GM12878 (cell line): ENCODE measurements around the gene ANGEL2. TPM values are rescaled to one million over a fixed set of nuclear protein-coding genes. Genes with fewer than 3 reads are reported as not detected.

Experiments used
- ATAC-seq: fragments of 200-7000 bp; cut with Tn5 transposase; 3 replicates; pipeline ENCODE4 v1.9.1; 2020; ENCODE audit warnings: mild to moderate bottlenecking, moderate library complexity
- BruUV-seq: library from RNA; stranded (reverse); fragments of 400-500 nt; replicated peaks from 2 replicates; lab custom pipeline; 2021; lab: Mats Ljungman, UMichigan
- CTCF ChIA-PET: fragments of 300-600 bp; sonication (Branson Sonifier 250); formaldehyde crosslinking; extraction: SDS; loops from one replicate; lab custom pipeline; 2021; ENCODE audit warnings: inconsistent platforms; lab: Yijun Ruan, JAX
- POLR2A ChIA-PET: fragments of 350-600 bp; formaldehyde crosslinking; extraction: SDS; loops from one replicate; lab custom pipeline; 2021; ENCODE audit warnings: inconsistent platforms; lab: Charles Lee
- RAD21 ChIA-PET: fragments of 300-600 bp; sonication (Branson Sonifier 250); formaldehyde crosslinking; loops from one replicate; lab custom pipeline; 2023; ENCODE audit warnings: antibody characterized with exemption; ENCODE audit not compliant: unreplicated experiment; lab: Charles Lee
- SMC1A ChIA-PET: fragments of 300-600 bp; sonication (Branson Sonifier 250); formaldehyde crosslinking; loops from one replicate; lab custom pipeline; 2023; ENCODE audit not compliant: unreplicated experiment, uncharacterized antibody; lab: Charles Lee
- DNase-seq: peaks from one replicate; pipeline ENCODE4 v3.0.0-alpha.2; 2011; ENCODE audit warnings: low read depth, low spot score
- FAIRE-seq: peaks from 3 replicates; lab custom pipeline; 2011; peaks lifted over from hg19 to GRCh38; lab: Jason Lieb, UNC
- H2AFZ ChIP-seq: 2 replicates; pipeline ENCODE4 v1.6.0; 2011; ENCODE audit warnings: low read depth, low read length, control low read depth; ENCODE audit not compliant: control insufficient read depth
- H3K27ac ChIP-seq: 2 replicates; pipeline ENCODE4 v1.5.1; 2011; ENCODE audit warnings: control low read depth; ENCODE audit not compliant: control insufficient read depth, insufficient read depth
- H3K27me3 ChIP-seq, 2 experiments: replicated peaks in 1 of 2; 2 replicates each; pipeline versions ENCODE4 v1.6.0 to v1.6.1; 2011; ENCODE audit warnings: low read length in 1 of 2; ENCODE audit not compliant: control insufficient read depth in 2 of 2, insufficient read depth in 2 of 2
- H3K36me3 ChIP-seq, 2 experiments: 2 replicates each; pipeline ENCODE4 v1.5.1; 2011; ENCODE audit warnings: low read length in 1 of 2; ENCODE audit not compliant: control insufficient read depth in 2 of 2, insufficient read depth in 2 of 2
- H3K4me1 ChIP-seq: 2 replicates; pipeline ENCODE4 v1.6.1; 2011; ENCODE audit warnings: mild to moderate bottlenecking, low read length, moderate library complexity, mixed read lengths; ENCODE audit not compliant: control insufficient read depth, insufficient read depth
- H3K4me2 ChIP-seq: 2 replicates; pipeline ENCODE4 v1.6.0; 2011; ENCODE audit warnings: control low read depth; ENCODE audit not compliant: control insufficient read depth, insufficient read depth
- H3K4me3 ChIP-seq: fragments of 200-600 bp; sonication (generic); 2 replicates; pipeline ENCODE4 v1.5.1; 2016
- H3K79me2 ChIP-seq: 2 replicates; pipeline ENCODE4 v1.6.0; 2011; ENCODE audit warnings: low read length; ENCODE audit not compliant: control insufficient read depth, insufficient read depth
- H3K9ac ChIP-seq: 2 replicates; pipeline ENCODE4 v1.8.0; 2011; ENCODE audit warnings: low read length, control low read depth, mixed read lengths; ENCODE audit not compliant: control insufficient read depth, insufficient read depth
- H3K9me3 ChIP-seq: replicated peaks from 3 replicates; pipeline ENCODE4 v1.5.1; 2011; ENCODE audit warnings: mild to moderate bottlenecking, low read length; ENCODE audit not compliant: control insufficient read depth, insufficient read depth
- H4K20me1 ChIP-seq: 2 replicates; pipeline ENCODE4 v1.6.0; 2011; ENCODE audit not compliant: control insufficient read depth, insufficient read depth
- ATF3 ChIP-seq: IDR thresholded peaks from 2 replicates; pipeline ENCODE4 v1.6.1; 2011; ENCODE audit warnings: low read depth, mild to moderate bottlenecking, low read length, moderate library complexity, borderline replicate concordance; ENCODE audit errors: extremely low read depth
- BACH1 ChIP-seq: fragments of 450-650 bp; IDR thresholded peaks from 2 replicates; pipeline ENCODE4 v1.6.1; 2017; ENCODE audit warnings: mild to moderate bottlenecking, borderline replicate concordance
- BCLAF1 ChIP-seq: fragments of 450-650 bp; IDR thresholded peaks from 2 replicates; pipeline ENCODE4 v1.6.1; 2017; ENCODE audit warnings: antibody characterized with exemption, mild to moderate bottlenecking, moderate library complexity
- CBX5 ChIP-seq: sonication (generic); IDR thresholded peaks from 2 replicates; pipeline ENCODE4 v1.6.1; 2016; ENCODE audit warnings: low read depth, moderate library complexity, mild to moderate bottlenecking, inconsistent platforms
- HDAC6 ChIP-seq: fragments of 200-600 bp; sonication (generic); IDR thresholded peaks from one replicate; pipeline ENCODE4 v1.8.0; 2017; ENCODE audit warnings: antibody characterized with exemption; ENCODE audit not compliant: unreplicated experiment
- JUNB ChIP-seq: IDR thresholded peaks from 2 replicates; pipeline ENCODE4 v1.6.1; 2016; ENCODE audit warnings: antibody characterized with exemption, mild to moderate bottlenecking
- PRDM15 ChIP-seq: fragments of 450-650 bp; formaldehyde crosslinking; IDR thresholded peaks from 2 replicates; pipeline ENCODE4 v1.4.0; 2020; ENCODE audit warnings: mild to moderate bottlenecking, moderate library complexity
- USF2 ChIP-seq: IDR thresholded peaks from 2 replicates; pipeline ENCODE4 v1.6.1; 2011; ENCODE audit warnings: low read depth, low read length, improper control_type of control experiment, borderline replicate concordance
- ZBTB11 ChIP-seq: fragments of 450-650 bp; formaldehyde crosslinking; IDR thresholded peaks from 2 replicates; pipeline ENCODE4 v1.5.0; 2022; ENCODE audit warnings: mild to moderate bottlenecking, missing genetic modification characterization
- ZNF217 ChIP-seq: fragments of 450-650 bp; IDR thresholded peaks from 2 replicates; pipeline ENCODE4 v1.6.1; 2017; ENCODE audit warnings: antibody characterized with exemption, mild to moderate bottlenecking
- whole genome bisulfite sequencing: methylation state at CpG from one replicate; pipeline ENCODE4 v1.1.6; 2016; ENCODE audit warnings: low lambda C conversion rate; ENCODE audit not compliant: insufficient replicate concordance, insufficient coverage; ENCODE audit errors: missing lambda C conversion rate; 5-methylcytosine and 5-hydroxymethylcytosine counted together
- in situ Hi-C: fragments of 300-500 bp; cut with MboI; formaldehyde crosslinking; loops from 9 replicates; pipeline ENCODE4 v1.14.3; 2018; ENCODE audit warnings: mixed read lengths
- intact Hi-C: fragments of 100-400 bp; cut with micrococcal nuclease; formaldehyde crosslinking; loops from one replicate; pipeline ENCODE4 v1.14.2; 2022; ENCODE audit not compliant: unreplicated experiment
- polyA plus RNA-seq, 11 experiments: library from polyadenylated mRNA; depleted of rRNA in 4 of 11; unstranded in 6 of 11; stranded (reverse) in 5 of 11; fragments of >200 nt; fragmentation: Nextera tagmentation in 4 of 11; fragmentation: Illumina TruSeq in 1 of 11; extraction: Ambion mirVana in 4 of 11; extraction: Trizol in 1 of 11; gene quantifications; 1 replicate in 1 of 11; 2 replicates in 10 of 11; pipeline versions ENCODE4 v1.2.1 to v1.2.3, GENCODE V29; 2011 to 2016; ENCODE audit warnings: inconsistent platforms in 2 of 11, missing spikeins in 2 of 11, low read depth in 1 of 11
- total RNA-seq, 4 experiments: library from RNA; depleted of rRNA in 3 of 4; stranded (reverse); fragments of >200 nt in 3 of 4; fragmentation: Illumina TruSeq in 1 of 4; extraction: Trizol in 1 of 4; gene quantifications; 2 replicates each; pipeline versions ENCODE4 v1.2.1 to v1.2.3, GENCODE V29; 2013 to 2021

ANGEL2 gene
- total and polyA plus RNA-seq, 10 of the 15 experiments (the other 5 are each of a cell fraction or from before 2014, with no cell fraction given): 6.3 to 53.9 (median 30.7) TPM

GRCh38 chr1:212982430-212983152, 33.1 kb downstream of the ANGEL2 start:
- intact Hi-C loops (no loop called here), in situ Hi-C loops (no loop called here)
- no TSS peak for BruUV-seq
- Histone ChIP-seq H3K27me3 (no peaks in the 10 kb centered on the region), H3K36me3 (peaks cover 0 to 5% of the 10 kb centered on the region in 2 experiments; a peak in 3 of 4 replicates), H3K4me1 (peaks cover 53% of the 10 kb centered on the region), H2AFZ (no peak overlapping the region), H4K20me1 (no peaks in the 10 kb centered on the region), H3K9me3 (no peaks in the 10 kb centered on the region), H3K79me2 (peaks cover 4% of the 10 kb centered on the region; the same call in 1 of the 2 replicates), H3K4me3 (no peak overlapping the region), H3K4me2 (no peak overlapping the region), H3K27ac (peak overlapping the region; percentile 93; the same call in 1 of the 2 replicates), H3K9ac (no peak overlapping the region)
- no peak for ATAC-seq
- no peak for DNase-seq
- ChIA-PET RAD21 (interaction anchor here (0.6 to 7.3 kb wide), 6 partner anchors 12 to 170 kb away, joined by 3 to 73 read pairs (median 4); no protein-coding TSS in a partner anchor), CTCF (interaction anchor here (0.8 to 8.0 kb wide), 7 partner anchors 13 to 505 kb away, joined by 3 to 61 read pairs (median 5); no protein-coding TSS in a partner anchor), POLR2A (interaction anchor here (0.6 to 6.1 kb wide), 5 partner anchors 24 to 154 kb away, joined by 3 to 71 read pairs (median 5); no protein-coding TSS in a partner anchor), SMC1A (interaction anchor here (0.8 to 7.8 kb wide), 10 partner anchors 8 to 167 kb away, joined by 3 to 86 read pairs (median 8); no protein-coding TSS in a partner anchor)
- WGBS: 91% methylated on average over 6 of the region's 6 CpGs
- no peak for FAIRE-seq
- TF ChIP-seq USF2 (no peak), HDAC6 (no peak), ATF3 (no peak), PRDM15 (CRISPR knock-in tag) (no peak), ZNF217 (no peak), CBX5 (no peak), JUNB (no peak), ZBTB11 (CRISPR knock-in tag) (no peak), BCLAF1 (no peak), BACH1 (no peak)
